PC-3 (cell line): ENCODE data around the gene RIOX2.

ENCODE experiments used
- EZH2 ChIP-seq: fragments of 300-600 bp; sonication (generic); IDR thresholded peaks from one replicate; pipeline ENCODE4 v1.6.1; 2017; ENCODE audit warnings: antibody characterized with exemption, mild to moderate bottlenecking, low read length; ENCODE audit not compliant: unreplicated experiment
- EZH2phosphoT487 ChIP-seq: fragments of 300-600 bp; sonication (generic); IDR thresholded peaks from 2 replicates; pipeline ENCODE4 v1.6.1; 2018; ENCODE audit warnings: mild to moderate bottlenecking, antibody characterized with exemption, low read length, borderline replicate concordance
- TF ChIP-seq, protein P1 (sequence below): fragments of 300-600 bp; sonication (generic); conservative IDR thresholded peaks from 2 replicates; pipeline ENCODE4 v1.5.1; 2017; ENCODE audit warnings: antibody characterized with exemption, low read depth, mild to moderate bottlenecking, low read length

DNA sequence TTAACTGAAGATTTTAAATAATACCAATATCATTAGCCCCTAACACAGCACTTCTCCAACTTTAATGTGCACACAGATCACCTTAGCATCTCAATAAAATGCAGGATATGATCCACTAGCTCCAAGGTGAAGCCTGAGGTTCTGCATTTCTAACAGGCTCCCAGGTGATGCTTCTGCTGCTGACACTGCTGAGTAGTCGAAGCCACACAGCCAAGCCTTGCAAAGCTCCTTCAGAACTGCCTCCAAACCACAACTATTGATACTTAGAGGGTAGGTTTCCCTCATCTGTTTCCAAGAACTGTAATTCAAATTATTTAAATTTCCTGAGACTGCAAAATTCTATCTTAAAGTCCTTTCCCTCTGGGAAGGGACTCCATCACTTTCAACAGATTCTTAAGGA, 3.9 kb downstream of the RIOX2 start:
- TF ChIP-seq, protein P1, sequence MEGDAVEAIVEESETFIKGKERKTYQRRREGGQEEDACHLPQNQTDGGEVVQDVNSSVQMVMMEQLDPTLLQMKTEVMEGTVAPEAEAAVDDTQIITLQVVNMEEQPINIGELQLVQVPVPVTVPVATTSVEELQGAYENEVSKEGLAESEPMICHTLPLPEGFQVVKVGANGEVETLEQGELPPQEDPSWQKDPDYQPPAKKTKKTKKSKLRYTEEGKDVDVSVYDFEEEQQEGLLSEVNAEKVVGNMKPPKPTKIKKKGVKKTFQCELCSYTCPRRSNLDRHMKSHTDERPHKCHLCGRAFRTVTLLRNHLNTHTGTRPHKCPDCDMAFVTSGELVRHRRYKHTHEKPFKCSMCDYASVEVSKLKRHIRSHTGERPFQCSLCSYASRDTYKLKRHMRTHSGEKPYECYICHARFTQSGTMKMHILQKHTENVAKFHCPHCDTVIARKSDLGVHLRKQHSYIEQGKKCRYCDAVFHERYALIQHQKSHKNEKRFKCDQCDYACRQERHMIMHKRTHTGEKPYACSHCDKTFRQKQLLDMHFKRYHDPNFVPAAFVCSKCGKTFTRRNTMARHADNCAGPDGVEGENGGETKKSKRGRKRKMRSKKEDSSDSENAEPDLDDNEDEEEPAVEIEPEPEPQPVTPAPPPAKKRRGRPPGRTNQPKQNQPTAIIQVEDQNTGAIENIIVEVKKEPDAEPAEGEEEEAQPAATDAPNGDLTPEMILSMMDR = no peak
- no peak for TF ChIP-seq EZH2
- no peak for TF ChIP-seq EZH2phosphoT487
